Lower leg skin (tissue), 4 donors: ENCODE results near the gene WFDC10A. TPM values are rescaled to one million over a fixed set of nuclear protein-coding genes. Genes with fewer than 3 reads are reported as not detected.

Source experiments
- DNase-seq, 2 donors: peaks; one replicate each; pipeline ENCODE4 v3.0.0-alpha.2; 2019; ENCODE audit warnings: low spot score in 2 of 2
- H3K4me3 ChIP-seq: fragments of 200-600 bp; sonication (generic); 2 replicates; pipeline ENCODE4 v1.5.1; 2017; ENCODE audit warnings: mild to moderate bottlenecking, low read depth; ENCODE audit not compliant: poor library complexity, severe bottlenecking
- CTCF ChIP-seq, 3 donors: fragments of 450-650 bp; IDR thresholded peaks; one replicate each; pipeline ENCODE4 v1.5.1; 2016; ENCODE audit warnings: antibody characterized with exemption in 3 of 3, mild to moderate bottlenecking in 3 of 3, moderate library complexity in 2 of 3
- POLR2A ChIP-seq, 2 donors: fragments of 450-650 bp; IDR thresholded peaks; one replicate each; pipeline ENCODE4 v1.6.1; 2016 to 2017; ENCODE audit warnings: antibody characterized with exemption in 2 of 2, mild to moderate bottlenecking in 1 of 2, moderate library complexity in 1 of 2
- WGBS, 2 donors: methylation state at CpG; one replicate each; pipeline ENCODE4 v1.1.5; 2018; 5-methylcytosine and 5-hydroxymethylcytosine counted together
- intact Hi-C: fragments of 100-400 bp; cut with DNase I; formaldehyde crosslinking; loops from one replicate; pipeline ENCODE4 v1.15.0; 2023; ENCODE audit warnings: low total_unique reads
- total RNA-seq, 4 donors: library from RNA; depleted of rRNA; stranded (reverse); fragments of >200 nt; gene quantifications; one replicate each; pipeline ENCODE4 v1.1.0, GENCODE V29; 2016

WFDC10A gene
- total RNA-seq, 4 donors from 2014 or later = not detected

GRCh38 chr20:45670139-45670538, 40.6 kb downstream of the WFDC10A start, which contains the start of gene WFDC11:
Gene WFDC11, minus strand, starts transcription at chr20:45670239. Its CDS starts 19,639 bp downstream, at chr20:45650600.
- no peak for TF ChIP-seq CTCF (IDR thresholded peaks at IDR 0.05)
- TF ChIP-seq POLR2A (IDR thresholded peaks at IDR 0.05) = no peak
- intact Hi-C loops = no loop called here
- WGBS, 2 donors = 54 to 83% methylated on average over 1 of the region's 1 CpG
- no peak for DNase-seq
- H3K4me3 ChIP-seq = no peak within 1 kb of the TSS

GRCh38 chr20:45672765-45673164, 43.2 kb downstream of the WFDC10A start:
- TF ChIP-seq POLR2A (IDR thresholded peaks at IDR 0.05) (no peak), CTCF (IDR thresholded peaks at IDR 0.05) (no peak)
- no peak overlapping the region for H3K4me3 ChIP-seq
- DNase-seq = no peak
- intact Hi-C loops = no loop called here

GRCh38 chr20:45679650-45680049, 50.1 kb downstream of the WFDC10A start:
- H3K4me3 ChIP-seq = no peak overlapping the region
- intact Hi-C loops = no loop called here
- no peak for DNase-seq
- TF ChIP-seq POLR2A (IDR thresholded peaks at IDR 0.05) (no peak), CTCF (IDR thresholded peaks at IDR 0.05) (no peak)

Other genes starting within 250 kb of the WFDC10A start
- 100 to 1,000 TPM in 1 of 4 donors, 10 to 100 TPM in 3; 53.2 to 115 (median 72.5) TPM for gene DBNDD2, start 221.4 kb upstream of the WFDC10A start, total RNA-seq
- 10 to 100 TPM; 33.6 to 64.5 (median 45.6) TPM for gene PIGT, start 213.6 kb upstream of the WFDC10A start, total RNA-seq
- 10 to 100 TPM; 11.3 to 24.7 (median 14.5) TPM for gene WFDC2, start 160.0 kb upstream of the WFDC10A start, total RNA-seq
- gene SPINT3, start 114.1 kb upstream of the WFDC10A start, total RNA-seq = not detected
- 1 to 10 TPM in 1 of 4 donors, not detected in 3; 1.6 TPM for gene WFDC6, start 90.3 kb upstream of the WFDC10A start, total RNA-seq
- gene EPPIN, start 82.3 kb upstream of the WFDC10A start, total RNA-seq = not detected
- not detected for gene WFDC8, start 50.5 kb upstream of the WFDC10A start, total RNA-seq
- not detected for gene WFDC9, start 1.5 kb downstream of the WFDC10A start, total RNA-seq
- not detected for gene WFDC11, start 40.5 kb downstream of the WFDC10A start, total RNA-seq
- gene WFDC13, start 72.3 kb downstream of the WFDC10A start, total RNA-seq = not detected
- 1 to 10 TPM in 1 of 4 donors, under 1 TPM in 1, not detected in 2; 0.54 to 1.9 TPM for gene WFDC10B, start 75.3 kb downstream of the WFDC10A start, total RNA-seq
- not detected for gene SPINT4, start 92.6 kb downstream of the WFDC10A start, total RNA-seq
- 10 to 100 TPM in 3 of 4 donors, 1 to 10 TPM in 1; 8.4 to 37.2 (median 21.1) TPM for gene WFDC3, start 162.1 kb downstream of the WFDC10A start, total RNA-seq
- gene DNTTIP1, start 162.2 kb downstream of the WFDC10A start, total RNA-seq = 10 to 100 TPM; 24.5 to 62.9 (median 43.5) TPM
- 10 to 100 TPM in 2 of 4 donors, 1 to 10 TPM in 2; 1.1 to 24.1 (median 10.2) TPM for gene UBE2C, start 182.9 kb downstream of the WFDC10A start, total RNA-seq
- gene TNNC2, start 197.6 kb downstream of the WFDC10A start, total RNA-seq = 10 to 100 TPM in 1 of 4 donors, 1 to 10 TPM in 2, not detected in 1; 1.4 to 10.7 (median 2.6) TPM
- 100 to 1,000 TPM; 159 to 236 (median 203) TPM for gene SNX21, start 204.1 kb downstream of the WFDC10A start, total RNA-seq
- 10 to 100 TPM; 57.6 to 84.9 (median 61.4) TPM for gene ACOT8, start 227.7 kb downstream of the WFDC10A start, total RNA-seq
- 1 to 10 TPM; 3.7 to 4.6 (median 4.0) TPM for gene ZSWIM3, start 227.9 kb downstream of the WFDC10A start, total RNA-seq